B cell (primary cell): ENCODE data around the gene PSMD12.

Experiments used
- EZH2 ChIP-seq: IDR thresholded peaks from 2 replicates; pipeline ENCODE4 v1.6.1; 2012; ENCODE audit warnings: borderline replicate concordance, low read depth, mild to moderate bottlenecking, moderate library complexity, low read length; ENCODE audit not compliant: insufficient read depth, poor library complexity, severe bottlenecking
- TF ChIP-seq, protein P1 (sequence below): fragments of 200-600 bp; IDR thresholded peaks from one replicate; pipeline ENCODE4 v1.8.0; 2022; ENCODE audit warnings: antibody characterized with exemption, mild to moderate bottlenecking

DNA sequence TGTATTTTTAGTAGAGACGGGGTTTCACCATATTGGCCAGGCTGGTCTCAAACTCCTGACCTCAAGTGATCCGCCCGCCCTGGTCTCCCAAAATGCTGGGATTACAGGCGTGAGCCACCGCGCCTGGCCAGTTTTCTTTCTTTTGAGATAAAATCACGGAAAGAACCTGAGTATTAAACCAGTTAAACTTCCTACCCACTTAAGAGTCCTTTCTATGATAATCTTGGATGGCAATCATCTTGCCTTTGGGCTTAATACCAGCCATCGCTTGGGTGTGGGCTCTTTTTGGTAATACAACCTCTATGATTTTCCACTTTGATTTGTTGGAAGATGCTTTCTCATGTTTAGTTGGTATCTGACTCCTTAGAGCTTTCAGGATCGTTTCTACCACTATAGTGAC, 34.7 kb upstream of the PSMD12 start:
- TF ChIP-seq, protein P1, sequence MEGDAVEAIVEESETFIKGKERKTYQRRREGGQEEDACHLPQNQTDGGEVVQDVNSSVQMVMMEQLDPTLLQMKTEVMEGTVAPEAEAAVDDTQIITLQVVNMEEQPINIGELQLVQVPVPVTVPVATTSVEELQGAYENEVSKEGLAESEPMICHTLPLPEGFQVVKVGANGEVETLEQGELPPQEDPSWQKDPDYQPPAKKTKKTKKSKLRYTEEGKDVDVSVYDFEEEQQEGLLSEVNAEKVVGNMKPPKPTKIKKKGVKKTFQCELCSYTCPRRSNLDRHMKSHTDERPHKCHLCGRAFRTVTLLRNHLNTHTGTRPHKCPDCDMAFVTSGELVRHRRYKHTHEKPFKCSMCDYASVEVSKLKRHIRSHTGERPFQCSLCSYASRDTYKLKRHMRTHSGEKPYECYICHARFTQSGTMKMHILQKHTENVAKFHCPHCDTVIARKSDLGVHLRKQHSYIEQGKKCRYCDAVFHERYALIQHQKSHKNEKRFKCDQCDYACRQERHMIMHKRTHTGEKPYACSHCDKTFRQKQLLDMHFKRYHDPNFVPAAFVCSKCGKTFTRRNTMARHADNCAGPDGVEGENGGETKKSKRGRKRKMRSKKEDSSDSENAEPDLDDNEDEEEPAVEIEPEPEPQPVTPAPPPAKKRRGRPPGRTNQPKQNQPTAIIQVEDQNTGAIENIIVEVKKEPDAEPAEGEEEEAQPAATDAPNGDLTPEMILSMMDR: no peak
- no peak for TF ChIP-seq EZH2
